Uterus (tissue), 4 donors: ENCODE results near the gene CLMN. TPM values are rescaled to one million over a fixed set of nuclear protein-coding genes. Genes with fewer than 3 reads are reported as not detected.

ENCODE experiments used
- DNase-seq, 2 donors: peaks; one replicate each; pipeline ENCODE4 v3.0.0-alpha.2; 2019 to 2020
- H3K27ac ChIP-seq, 2 donors: fragments of 200-600 bp; sonication (generic); 1 replicate in 1 of 2; 2 replicates in 1 of 2; pipeline ENCODE4 v1.5.1; 2016 to 2018
- H3K27me3 ChIP-seq, 2 donors: fragments of 200-600 bp; sonication (generic); one replicate each; pipeline ENCODE4 v1.5.1; 2018 to 2019; ENCODE audit warnings: control low read depth in 1 of 2
- H3K36me3 ChIP-seq, 2 donors: fragments of 200-600 bp; sonication (generic); one replicate each; pipeline ENCODE4 v1.5.1; 2019; ENCODE audit warnings: control low read depth in 1 of 2
- H3K4me1 ChIP-seq, 2 donors: fragments of 200-600 bp; sonication (generic); one replicate each; pipeline ENCODE4 v1.5.1; 2018 to 2019; ENCODE audit warnings: control low read depth in 1 of 2
- H3K4me3 ChIP-seq, 2 donors: fragments of 200-600 bp; sonication (generic); 1 replicate in 1 of 2; 2 replicates in 1 of 2; pipeline ENCODE4 v1.5.1; 2018 to 2019; ENCODE audit warnings: mild to moderate bottlenecking in 1 of 2
- H3K9me3 ChIP-seq, 2 donors: fragments of 200-600 bp; sonication (generic); one replicate each; pipeline ENCODE4 v1.5.1; 2019; ENCODE audit warnings: control low read depth in 1 of 2
- CTCF ChIP-seq, 4 experiments: fragments of 200-600 bp in 2 of 4; fragments of 450-650 bp in 2 of 4; sonication (generic) in 2 of 4; IDR thresholded peaks; one replicate each; pipeline ENCODE4 v1.5.1; 2016 to 2019; ENCODE audit warnings: antibody characterized with exemption in 4 of 4, mild to moderate bottlenecking in 2 of 4, moderate library complexity in 1 of 4
- POLR2A ChIP-seq, 2 donors: fragments of 450-650 bp; IDR thresholded peaks; one replicate each; pipeline ENCODE4 v1.6.1; 2016; ENCODE audit warnings: antibody characterized with exemption in 2 of 2, mild to moderate bottlenecking in 1 of 2, moderate library complexity in 1 of 2
- intact Hi-C: fragments of 100-400 bp; cut with DNase I; formaldehyde crosslinking; loops from one replicate; pipeline ENCODE4 v1.15.1; 2023; ENCODE audit warnings: low total_unique reads
- total RNA-seq, 4 donors: library from RNA; depleted of rRNA in 3 of 4; stranded (reverse); fragments of >200 nt in 3 of 4; gene quantifications; one replicate each; pipeline versions ENCODE4 v1.1.0 to v1.2.4, GENCODE V29; 2014 to 2023
- donor health status: DM: yes; HTN: yes; CAD: no.

The CLMN gene
- total RNA-seq, 4 donors from 2014 or later = 5.0 to 55.0 (median 12.4) TPM

GRCh38 chr14:95240859-95241813 lies 78.6 kb downstream of the CLMN start:
- Histone ChIP-seq H3K4me3 (no peak overlapping the region), H3K27me3 (no peaks in the 10 kb centered on the region), H3K4me1 (no peaks in the 10 kb centered on the region)

GRCh38 chr14:95238487-95239298 lies 81.0 kb downstream of the CLMN start:
- no peak overlapping the region for H3K27ac ChIP-seq

More at GRCh38 chr14:95240859-95241813, 78.6 kb downstream of the CLMN start:
- Histone ChIP-seq H3K27ac (no peak overlapping the region), H3K9me3 (no peaks in the 10 kb centered on the region), H3K36me3 (no peaks in the 10 kb centered on the region)
- DNase-seq = no peak
- TF ChIP-seq CTCF (IDR thresholded peaks at IDR 0.05) = no peak
- intact Hi-C loops = no loop called here

GRCh38 chr14:95237958-95238340 lies 81.8 kb downstream of the CLMN start:
- H3K36me3 ChIP-seq = no peaks in the 10 kb centered on the region
- no peak for DNase-seq
- no peaks in the 10 kb centered on the region for H3K9me3 ChIP-seq
- H3K27me3 ChIP-seq = no peaks in the 10 kb centered on the region
- no peak overlapping the region for H3K27ac ChIP-seq
- H3K4me3 ChIP-seq = no peak overlapping the region
- TF ChIP-seq POLR2A (IDR thresholded peaks at IDR 0.05) (no peak), CTCF (IDR thresholded peaks at IDR 0.05) (no peak)
- no peaks in the 10 kb centered on the region for H3K4me1 ChIP-seq
- intact Hi-C loops = no loop called here

More at GRCh38 chr14:95238487-95239298, 81.0 kb downstream of the CLMN start:
- no peak for TF ChIP-seq CTCF (IDR thresholded peaks at IDR 0.05)
- TF ChIP-seq POLR2A (IDR thresholded peaks at IDR 0.05) = no peak
- H3K36me3 ChIP-seq = no peaks in the 10 kb centered on the region
- DNase-seq = no peak
- H3K4me3 ChIP-seq = no peak overlapping the region
- H3K27me3 ChIP-seq = no peaks in the 10 kb centered on the region
- intact Hi-C loops = no loop called here
- no peaks in the 10 kb centered on the region for H3K4me1 ChIP-seq
- no peaks in the 10 kb centered on the region for H3K9me3 ChIP-seq

GRCh38 chr14:95237121-95237957 lies 82.4 kb downstream of the CLMN start:
- TF ChIP-seq POLR2A (IDR thresholded peaks at IDR 0.05) (no peak), CTCF (IDR thresholded peaks at IDR 0.05) (no peak)
- intact Hi-C loops = no loop called here
- no peaks in the 10 kb centered on the region for H3K36me3 ChIP-seq
- no peaks in the 10 kb centered on the region for H3K9me3 ChIP-seq
- no peak for DNase-seq
- H3K27ac ChIP-seq = no peak overlapping the region
- H3K4me1 ChIP-seq = peaks cover 0 to 4% of the 10 kb centered on the region in 2 donors
- no peaks in the 10 kb centered on the region for H3K27me3 ChIP-seq
- H3K4me3 ChIP-seq = no peak overlapping the region
